Stimulated activated naive CD8-positive, alpha-beta T cell treated with anti-CD3 and anti-CD28 coated beads, Interleukin-15, amount 100 ng/mL, for 72 hours (primary cell): ENCODE measurements around the gene AJAP1.
"Not testable (repeated sequence)": the region's sequence is repeated elsewhere in the genome, so short reads cannot be mapped to it uniquely, and the experiment has no call there.

Experiments
- ATAC-seq: fragments of 150-1000 bp; cut with Tn5 transposase; 2 replicates; pipeline ENCODE4 v1.10.0; 2021; ENCODE audit warnings: mild to moderate bottlenecking, moderate library complexity
- DNase-seq, 2 donors: peaks; one replicate each; pipeline ENCODE4 v3.0.0; 2021 to 2022
- H3K27ac Mint-ChIP-seq, 2 donors: one replicate each; pipeline ENCODE4 v1.8.0; 2022; ENCODE audit warnings: mild to moderate bottlenecking in 2 of 2, mixed read lengths in 2 of 2, moderate library complexity in 2 of 2
- H3K27me3 Mint-ChIP-seq: one replicate; pipeline ENCODE4 v1.8.0; 2022; ENCODE audit warnings: mixed read lengths
- H3K4me1 Mint-ChIP-seq: one replicate; pipeline ENCODE4 v1.8.0; 2022; ENCODE audit warnings: mild to moderate bottlenecking, mixed read lengths
- H3K4me3 Mint-ChIP-seq, 2 donors: one replicate each; pipeline ENCODE4 v1.8.0; 2022; ENCODE audit warnings: mild to moderate bottlenecking in 2 of 2, mixed read lengths in 2 of 2, moderate library complexity in 1 of 2
- H3K9me3 Mint-ChIP-seq, 2 donors: one replicate each; pipeline ENCODE4 v1.8.0; 2022; ENCODE audit warnings: mixed read lengths in 2 of 2

The AJAP1 gene

GRCh38 chr1:4661595-4661917 lies 7.1 kb downstream of the AJAP1 start:
- ATAC-seq: no peak
- no peaks in the 10 kb centered on the region for H3K9me3 Mint-ChIP-seq
- H3K4me3 Mint-ChIP-seq: no peak overlapping the region
- H3K27me3 Mint-ChIP-seq: peaks cover 55% of the 10 kb centered on the region
- H3K27ac Mint-ChIP-seq: no peak overlapping the region
- peaks cover 5% of the 10 kb centered on the region for H3K4me1 Mint-ChIP-seq
- no peak for DNase-seq

- H3K4me3 Mint-ChIP-seq: no peak overlapping the region
- H3K4me1 Mint-ChIP-seq: no peaks in the 10 kb centered on the region
- ATAC-seq: no peak
- no peaks in the 10 kb centered on the region for H3K9me3 Mint-ChIP-seq
- peaks cover 49% of the 10 kb centered on the region for H3K27me3 Mint-ChIP-seq
- no peak overlapping the region for H3K27ac Mint-ChIP-seq
- no peak for DNase-seq
Observed at GRCh38 chr1:4662168-4662567, 7.8 kb downstream of the AJAP1 start.

- no peak for ATAC-seq
- peak overlapping the region in 1 of 2 donors; percentile 65 for H3K27ac Mint-ChIP-seq
- no peaks in the 10 kb centered on the region for H3K9me3 Mint-ChIP-seq
- DNase-seq: no peak
- no peaks in the 10 kb centered on the region for H3K4me1 Mint-ChIP-seq
- no peak overlapping the region for H3K4me3 Mint-ChIP-seq
- peaks cover 44% of the 10 kb centered on the region for H3K27me3 Mint-ChIP-seq
Observed at GRCh38 chr1:4662723-4663122, 8.3 kb downstream of the AJAP1 start.

- DNase-seq (no peak), ATAC-seq (no peak)
- H3K4me1 Mint-ChIP-seq: no peaks in the 10 kb centered on the region
- H3K27ac Mint-ChIP-seq: no peak overlapping the region
- H3K27me3 Mint-ChIP-seq: peaks cover 30% of the 10 kb centered on the region
- no peak overlapping the region for H3K4me3 Mint-ChIP-seq
- H3K9me3 Mint-ChIP-seq: no peaks in the 10 kb centered on the region
Observed at GRCh38 chr1:4664095-4664494, 9.7 kb downstream of the AJAP1 start.

DNA sequence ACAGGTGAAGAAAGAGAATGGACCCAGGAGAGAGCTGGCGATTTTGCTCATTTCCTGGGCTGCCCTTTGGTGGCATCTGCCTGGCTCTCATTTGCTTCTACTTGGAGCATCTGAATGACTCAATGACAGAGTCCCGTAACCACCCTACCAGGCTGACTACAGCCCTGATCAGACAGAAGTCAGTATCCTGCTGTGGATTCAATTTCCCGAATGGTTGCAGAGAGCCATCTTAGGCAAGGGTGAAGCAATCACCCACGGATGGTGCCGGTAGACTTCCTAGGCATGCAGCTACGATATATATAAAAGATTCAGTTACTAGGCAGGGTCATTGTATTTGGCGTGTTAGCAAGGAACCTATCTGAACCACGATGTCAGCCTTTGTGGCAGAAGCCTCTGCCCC lies 10.2 kb downstream of the AJAP1 start:
- no peak overlapping the region for H3K27ac Mint-ChIP-seq
- no peak for DNase-seq
- no peak for ATAC-seq
- peaks cover 25% of the 10 kb centered on the region for H3K27me3 Mint-ChIP-seq
- H3K4me1 Mint-ChIP-seq: no peaks in the 10 kb centered on the region
- no peaks in the 10 kb centered on the region for H3K9me3 Mint-ChIP-seq
- no peak overlapping the region for H3K4me3 Mint-ChIP-seq

DNA sequence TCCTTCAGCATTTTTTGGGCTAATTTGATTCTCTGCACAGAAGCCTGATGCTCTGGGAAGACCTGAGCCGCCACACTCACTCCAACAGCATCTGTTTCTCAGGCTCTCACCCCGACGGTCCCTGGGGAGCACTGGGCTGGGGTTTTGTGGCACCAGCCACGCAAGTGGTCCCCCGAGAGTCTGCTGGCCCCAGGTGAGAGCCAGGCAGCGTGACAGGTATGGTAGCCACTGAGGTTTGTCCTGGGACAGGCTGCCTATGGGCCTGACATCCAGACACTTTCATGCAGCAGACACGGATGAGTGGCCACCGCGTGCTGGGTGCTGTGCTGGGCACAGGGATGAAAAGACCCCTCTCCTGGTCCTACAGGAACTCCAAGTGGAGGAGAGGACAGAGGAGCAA lies 11.0 kb downstream of the AJAP1 start:
- Mint-ChIP-seq H3K4me3 (no peak overlapping the region), H3K27ac (no peak overlapping the region), H3K9me3 (no peaks in the 10 kb centered on the region), H3K27me3 (peaks cover 17% of the 10 kb centered on the region), H3K4me1 (no peaks in the 10 kb centered on the region)
- ATAC-seq: no peak
- no peak for DNase-seq

GRCh38 chr1:4666683-4667082 lies 12.3 kb downstream of the AJAP1 start:
- not testable (repeated sequence) for DNase-seq, ATAC-seq, H3K4me1 Mint-ChIP-seq, H3K4me3 Mint-ChIP-seq, H3K9me3 Mint-ChIP-seq, H3K27ac Mint-ChIP-seq
- peaks cover 17% of the 10 kb centered on the region for H3K27me3 Mint-ChIP-seq

DNA sequence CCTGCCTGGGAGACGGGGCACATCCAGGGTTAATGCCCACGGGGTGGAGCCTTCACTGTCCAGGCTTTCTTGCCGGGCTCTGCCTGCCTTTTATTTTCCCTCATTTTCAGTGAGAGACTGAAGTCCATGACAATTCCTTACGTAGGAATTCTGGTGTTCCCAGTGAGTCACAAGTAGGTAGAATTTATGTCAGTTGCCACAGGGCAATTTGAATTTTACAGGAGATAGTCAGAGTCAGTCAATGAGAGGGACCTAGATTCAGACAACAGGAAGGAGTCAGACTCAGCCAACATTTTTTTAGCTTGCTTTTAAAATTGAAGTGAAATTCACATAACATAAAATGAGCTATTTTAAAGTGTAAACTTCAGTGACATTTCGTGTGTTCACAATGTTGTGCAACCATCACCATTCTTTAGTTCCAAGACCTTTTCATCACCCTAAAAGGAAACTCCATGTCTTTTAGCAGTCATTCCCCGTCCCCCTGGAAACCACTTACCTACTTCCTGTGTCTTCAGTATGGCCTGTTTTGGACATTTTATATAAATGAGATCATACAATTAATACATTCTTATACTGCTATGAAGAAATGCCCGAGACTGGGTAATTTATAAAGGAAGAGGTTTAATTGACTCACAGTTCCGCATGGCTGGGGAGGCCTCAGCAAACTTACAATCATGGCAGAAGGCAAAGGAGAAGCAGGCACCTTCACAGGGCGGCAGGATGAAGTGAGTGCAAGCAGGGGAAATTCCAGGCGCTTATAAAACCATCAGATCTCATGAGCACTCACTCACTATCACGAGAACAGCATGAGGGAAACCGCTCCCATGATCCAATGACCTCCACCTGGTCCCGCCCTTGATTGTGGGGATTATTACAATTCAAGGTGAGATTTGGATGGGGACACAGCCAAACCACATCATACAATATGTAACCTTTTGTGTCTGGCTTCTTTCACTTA lies 14.6 kb downstream of the AJAP1 start:
- H3K4me1 Mint-ChIP-seq: no peaks in the 10 kb centered on the region
- DNase-seq: no peak
- no peak for ATAC-seq
- H3K4me3 Mint-ChIP-seq: no peak overlapping the region
- peaks cover 12% of the 10 kb centered on the region for H3K27me3 Mint-ChIP-seq
- no peaks in the 10 kb centered on the region for H3K9me3 Mint-ChIP-seq
- no peak overlapping the region for H3K27ac Mint-ChIP-seq

GRCh38 chr1:4670265-4670664 lies 15.9 kb downstream of the AJAP1 start:
- Mint-ChIP-seq H3K4me1 (no peaks in the 10 kb centered on the region), H3K27me3 (peaks cover 12% of the 10 kb centered on the region), H3K4me3 (no peak overlapping the region), H3K9me3 (no peaks in the 10 kb centered on the region), H3K27ac (no peak overlapping the region)
- ATAC-seq (no peak), DNase-seq (no peak)

GRCh38 chr1:4671828-4672227 lies 17.4 kb downstream of the AJAP1 start:
- Mint-ChIP-seq H3K4me3 (no peak overlapping the region), H3K27ac (no peak overlapping the region), H3K9me3 (no peaks in the 10 kb centered on the region), H3K4me1 (no peaks in the 10 kb centered on the region), H3K27me3 (peaks cover 7% of the 10 kb centered on the region)
- ATAC-seq (no peak), DNase-seq (no peak)

DNA sequence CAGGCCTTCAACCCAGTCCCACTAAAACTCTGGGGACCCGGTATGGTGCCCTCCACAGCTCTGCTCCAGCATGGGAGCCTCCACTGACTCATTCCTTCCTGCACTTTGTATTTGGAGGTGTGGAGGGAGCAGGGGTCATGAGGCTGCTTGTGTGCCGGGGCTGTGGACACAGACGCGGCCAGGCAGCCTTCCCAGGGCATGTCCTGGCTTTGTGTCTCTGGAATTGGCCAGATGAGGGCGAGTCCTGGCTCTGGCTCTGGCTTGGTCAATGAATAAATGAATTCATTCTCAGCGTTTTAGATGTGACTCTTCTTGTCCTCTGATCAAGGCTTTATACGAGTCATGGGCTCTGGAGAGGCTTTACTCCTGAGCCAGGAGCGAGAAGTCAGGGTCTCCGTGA lies 19.1 kb downstream of the AJAP1 start:
- H3K27me3 Mint-ChIP-seq: peaks cover 7% of the 10 kb centered on the region
- peaks cover 7 to 9% of the 10 kb centered on the region in 2 donors for H3K9me3 Mint-ChIP-seq
- H3K27ac Mint-ChIP-seq: peak overlapping the region in 1 of 2 donors; percentile 82
- no peak for DNase-seq
- ATAC-seq: no peak
- H3K4me1 Mint-ChIP-seq: no peaks in the 10 kb centered on the region
- no peak overlapping the region for H3K4me3 Mint-ChIP-seq

GRCh38 chr1:4674117-4674516 lies 19.7 kb downstream of the AJAP1 start:
- Mint-ChIP-seq H3K27ac (no peak overlapping the region), H3K4me1 (no peaks in the 10 kb centered on the region), H3K4me3 (no peak overlapping the region), H3K9me3 (peaks cover 7 to 15% of the 10 kb centered on the region in 2 donors), H3K27me3 (peaks cover 7% of the 10 kb centered on the region)
- ATAC-seq: no peak
- DNase-seq: no peak

- ATAC-seq: no peak
- no peaks in the 10 kb centered on the region for H3K4me1 Mint-ChIP-seq
- no peak for DNase-seq
Observed at GRCh38 chr1:4674676-4675075, 20.3 kb downstream of the AJAP1 start.

GRCh38 chr1:4675454-4676186 lies 21.2 kb downstream of the AJAP1 start:
- Mint-ChIP-seq H3K27me3 (peaks cover 7% of the 10 kb centered on the region), H3K4me1 (no peaks in the 10 kb centered on the region), H3K27ac (no peak overlapping the region), H3K4me3 (no peak overlapping the region), H3K9me3 (peaks cover 7 to 29% of the 10 kb centered on the region in 2 donors)
- DNase-seq (no peak), ATAC-seq (no peak)

More at GRCh38 chr1:4674676-4675075, 20.3 kb downstream of the AJAP1 start:
- Mint-ChIP-seq H3K9me3 (peaks cover 7 to 20% of the 10 kb centered on the region in 2 donors), H3K27me3 (peaks cover 7% of the 10 kb centered on the region), H3K27ac (no peak overlapping the region), H3K4me3 (no peak overlapping the region)

DNA sequence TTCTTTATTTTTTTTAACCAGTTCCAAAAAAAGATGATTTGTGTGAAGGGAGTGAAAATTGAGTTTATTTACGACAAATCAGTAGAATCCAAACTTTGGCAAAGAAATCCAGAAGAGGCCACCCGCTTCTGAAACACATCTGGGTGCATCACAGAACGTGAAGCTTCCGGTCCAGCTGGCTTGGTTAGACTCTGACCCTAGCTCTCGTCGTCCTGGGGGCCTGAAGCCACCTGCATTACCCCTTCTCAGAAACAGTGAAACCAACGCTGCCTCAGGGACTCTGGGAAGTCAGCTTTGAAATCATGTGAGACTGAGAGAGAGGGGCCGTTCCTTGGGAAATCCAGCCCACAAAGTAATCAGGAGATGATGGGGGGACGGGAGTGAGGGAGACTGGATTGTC lies 21.8 kb downstream of the AJAP1 start:
- no peaks in the 10 kb centered on the region for H3K4me1 Mint-ChIP-seq
- no peak overlapping the region for H3K27ac Mint-ChIP-seq
- peaks cover 7 to 34% of the 10 kb centered on the region in 2 donors for H3K9me3 Mint-ChIP-seq

DNA sequence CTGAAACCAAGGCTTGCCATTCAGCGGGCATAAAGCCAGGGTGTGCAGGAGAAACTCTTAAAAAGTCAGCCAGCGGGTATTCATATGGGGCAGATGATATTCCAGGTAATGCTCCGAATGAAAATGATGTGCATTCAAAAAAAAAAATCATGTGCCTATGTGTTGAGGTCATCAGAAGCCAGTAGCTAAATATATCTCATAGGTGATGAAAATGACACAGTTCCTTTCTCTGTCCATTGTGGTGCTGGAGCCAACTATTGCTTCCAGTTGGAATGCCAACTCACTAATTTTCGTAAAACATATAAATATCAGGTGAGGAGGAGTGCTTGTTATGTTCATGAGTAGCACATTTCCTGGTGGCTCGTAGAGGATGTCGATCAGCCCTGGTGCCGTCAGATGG lies 23.2 kb downstream of the AJAP1 start:
- H3K27ac Mint-ChIP-seq: no peak overlapping the region
- peaks cover 3% of the 10 kb centered on the region for H3K27me3 Mint-ChIP-seq
- DNase-seq (no peak), ATAC-seq (no peak)
- H3K4me1 Mint-ChIP-seq: no peaks in the 10 kb centered on the region
- no peak overlapping the region for H3K4me3 Mint-ChIP-seq
- peaks cover 7 to 34% of the 10 kb centered on the region in 2 donors for H3K9me3 Mint-ChIP-seq

More for the DNA sequence above, 21.8 kb downstream of the AJAP1 start:
- Mint-ChIP-seq H3K4me3 (no peak overlapping the region), H3K27me3 (peaks cover 7% of the 10 kb centered on the region)
- ATAC-seq (no peak), DNase-seq (no peak)
